Erythroblast (primary cell): ENCODE results near the gene MPIG6B.

Experiments
- GATA1 ChIP-seq: IDR thresholded peaks from 2 replicates; pipeline ENCODE4 v1.6.1; 2011; ENCODE audit warnings: low read depth, mild to moderate bottlenecking, control low read depth, low read length, moderate library complexity
- POLR2A ChIP-seq: IDR thresholded peaks from 2 replicates; pipeline ENCODE4 v1.6.1; 2011; ENCODE audit warnings: mild to moderate bottlenecking, low read length

DNA sequence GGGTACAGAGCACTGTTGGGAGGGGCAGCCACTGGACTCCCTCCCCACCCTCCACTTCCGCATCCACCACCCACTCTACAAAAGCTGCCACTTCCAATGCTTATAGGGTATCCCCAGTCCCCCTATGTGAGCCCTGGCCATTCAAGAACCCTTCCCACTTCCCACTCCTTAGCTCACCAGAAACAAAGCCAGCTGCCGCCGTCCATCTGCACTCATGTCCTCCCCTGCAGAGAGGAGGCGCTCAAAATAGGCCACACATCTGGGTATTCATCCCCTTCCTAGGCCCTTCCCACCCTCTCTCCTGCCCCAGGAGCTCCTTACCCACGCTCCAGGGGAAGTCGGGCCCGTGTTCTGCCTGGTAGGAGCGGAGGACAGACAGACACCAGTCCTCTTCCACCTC, 35.9 kb upstream of the MPIG6B start:
- TF ChIP-seq POLR2A (no peak), GATA1 (no peak)
